OCI-LY7 (cell line): Measurements from ENCODE around the gene MRPL23. TPM values are rescaled to one million over a fixed set of nuclear protein-coding genes. Genes with fewer than 3 reads are reported as not detected.

Experiments
- BruUV-seq: library from RNA; stranded (reverse); fragments of 400-500 nt; replicated peaks from 2 replicates; lab custom pipeline; 2021; lab: Mats Ljungman, UMichigan
- CTCF ChIA-PET: fragments of 300-600 bp; sonication (Branson Sonifier 250); formaldehyde crosslinking; loops from one replicate; lab custom pipeline; 2022; ENCODE audit warnings: antibody characterized with exemption; ENCODE audit not compliant: unreplicated experiment; lab: Charles Lee
- POLR2A ChIA-PET: fragments of 300-600 bp; sonication (Branson Sonifier 250); formaldehyde crosslinking; loops from one replicate; lab custom pipeline; 2022; ENCODE audit warnings: antibody characterized with exemption; lab: Charles Lee
- DNase-seq: peaks from one replicate; pipeline ENCODE4 v3.0.0-alpha.2; 2015; ENCODE audit warnings: low spot score
- H2AFZ ChIP-seq: fragments of 200-600 bp; sonication (generic), shearing (Covaris generic); 2 replicates; pipeline ENCODE4 v1.6.1; 2014; ENCODE audit warnings: mild to moderate bottlenecking, antibody characterized with exemption, low read length, moderate library complexity
- H3K27ac ChIP-seq: fragments of 200-600 bp; sonication (generic); 2 replicates; pipeline ENCODE4 v1.5.1; 2014; ENCODE audit warnings: mixed run types, low read depth, mild to moderate bottlenecking, moderate library complexity, low read length, inconsistent platforms; ENCODE audit not compliant: poor library complexity, severe bottlenecking
- H3K36me3 ChIP-seq: fragments of 200-600 bp; sonication (generic); 2 replicates; pipeline ENCODE4 v1.6.1; 2014; ENCODE audit warnings: mild to moderate bottlenecking, antibody characterized with exemption, low read length, moderate library complexity, mixed read lengths; ENCODE audit not compliant: insufficient read depth
- H3K4me1 ChIP-seq: fragments of 200-600 bp; sonication (generic); 2 replicates; pipeline ENCODE4 v1.5.1; 2014; ENCODE audit warnings: mild to moderate bottlenecking, low read length; ENCODE audit not compliant: insufficient read depth, poor library complexity, severe bottlenecking
- H3K4me2 ChIP-seq: fragments of 200-600 bp; sonication (generic); 2 replicates; pipeline ENCODE4 v1.6.1; 2014; ENCODE audit warnings: mild to moderate bottlenecking, low read length
- H3K4me3 ChIP-seq: fragments of 200-600 bp; sonication (generic); 2 replicates; pipeline ENCODE4 v1.5.1; 2014; ENCODE audit warnings: mild to moderate bottlenecking, low read depth, low read length; ENCODE audit not compliant: poor library complexity, severe bottlenecking
- H3K79me2 ChIP-seq: fragments of 200-600 bp; sonication (generic); 2 replicates; pipeline ENCODE4 v1.6.1; 2016; ENCODE audit warnings: low read depth, mild to moderate bottlenecking, low read length, moderate library complexity, mixed read lengths; ENCODE audit not compliant: insufficient read depth
- H3K9me2 ChIP-seq: fragments of 200-600 bp; sonication (generic); 2 replicates; pipeline ENCODE4 v1.6.1; 2016; ENCODE audit warnings: mild to moderate bottlenecking, low read length, mixed read lengths; ENCODE audit not compliant: insufficient read depth
- H3K9me3 ChIP-seq: fragments of 200-600 bp; sonication (generic); 2 replicates; pipeline ENCODE4 v1.6.1; 2014; ENCODE audit warnings: mild to moderate bottlenecking, mixed run types, low read length, mixed read lengths
- H4K20me1 ChIP-seq: fragments of 200-600 bp; sonication (generic); 2 replicates; pipeline ENCODE4 v1.6.1; 2014; ENCODE audit warnings: mild to moderate bottlenecking, antibody characterized with exemption, low read length, moderate library complexity, mixed read lengths; ENCODE audit not compliant: insufficient read depth
- CTCF ChIP-seq: fragments of 200-600 bp; sonication (generic); conservative IDR thresholded peaks from 2 replicates; pipeline ENCODE4 v1.5.1; 2014; ENCODE audit warnings: mild to moderate bottlenecking, antibody characterized with exemption, low read length, moderate library complexity, mixed read lengths
- EZH2phosphoT487 ChIP-seq: fragments of 200-600 bp; sonication (generic); IDR thresholded peaks from 2 replicates; pipeline ENCODE4 v1.6.1; 2018; ENCODE audit warnings: low read depth, borderline replicate concordance, mild to moderate bottlenecking, mixed run types, antibody characterized with exemption, low read length, moderate library complexity, mixed read lengths
- intact Hi-C: fragments of 100-400 bp; cut with micrococcal nuclease; formaldehyde crosslinking; loops from one replicate; pipeline ENCODE4 v1.10.0; 2022; ENCODE audit not compliant: unreplicated experiment
- total RNA-seq, 2 experiments: library from RNA; depleted of rRNA in 1 of 2; stranded (reverse); fragments of >200 nt in 1 of 2; shearing (Covaris generic) in 1 of 2; gene quantifications; 2 replicates each; pipeline ENCODE4 v1.2.3, GENCODE V29; 2014 to 2022

MRPL23 gene
- total RNA-seq, 2 experiments from 2014 or later = 131 to 149 TPM

- Histone ChIP-seq H2AFZ (no peak overlapping the region), H3K79me2 (no peaks in the 10 kb centered on the region), H3K27ac (no peak overlapping the region), H3K4me1 (no peaks in the 10 kb centered on the region), H3K9me3 (no peaks in the 10 kb centered on the region), H4K20me1 (no peaks in the 10 kb centered on the region), H3K36me3 (no peaks in the 10 kb centered on the region), H3K4me2 (no peak overlapping the region), H3K4me3 (no peak overlapping the region), H3K9me2 (no peaks in the 10 kb centered on the region)
- DNase-seq = no peak
- no peak for TF ChIP-seq CTCF
- TF ChIP-seq EZH2phosphoT487 = no peak
- ChIA-PET POLR2A (interaction anchor here (0.5 kb wide), 1 partner anchor 196 kb away, joined by 4 read pairs; no protein-coding TSS in a partner anchor), CTCF (no interaction called here)
- BruUV-seq = no TSS peak
- intact Hi-C loops = no loop called here
These were observed 6.5 kb downstream of the MRPL23 start for GRCh38 chr11:1953489-1954266.

DNA sequence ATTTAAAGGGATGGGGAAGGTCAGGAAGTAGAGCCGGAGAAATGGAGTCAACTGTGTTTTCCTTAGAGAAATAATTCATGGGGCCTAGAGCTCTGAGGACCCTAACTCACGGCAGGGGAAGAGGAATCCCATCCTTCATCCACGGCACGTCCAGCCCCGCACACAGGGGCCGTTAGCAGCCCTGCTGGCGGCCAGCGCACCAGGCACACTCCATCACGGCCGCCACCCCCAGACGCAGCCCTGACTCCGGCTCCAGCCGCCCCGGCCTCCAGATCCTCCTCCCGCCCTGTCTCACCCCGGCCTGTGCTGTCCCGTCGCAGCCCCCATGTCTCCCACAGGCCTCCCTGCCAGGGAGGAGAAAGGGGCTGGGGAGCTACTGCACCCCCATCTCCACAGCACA, 11.2 kb downstream of the MRPL23 start:
- BruUV-seq = no TSS peak
- no peak overlapping the region for H3K4me2 ChIP-seq
- ChIA-PET CTCF (interaction anchor here (0.6 kb wide), 1 partner anchor 226 kb away, joined by 3 read pairs; no protein-coding TSS in a partner anchor), POLR2A (interaction anchor here (0.7 kb wide), 1 partner anchor 152 kb away, joined by 3 read pairs; no protein-coding TSS in a partner anchor)
- no peak for DNase-seq
- H3K4me3 ChIP-seq = no peak overlapping the region
- no peaks in the 10 kb centered on the region for H3K79me2 ChIP-seq
- no peaks in the 10 kb centered on the region for H3K36me3 ChIP-seq
- TF ChIP-seq CTCF (no peak), EZH2phosphoT487 (no peak)
- H3K4me1 ChIP-seq = no peaks in the 10 kb centered on the region
- intact Hi-C loops = no loop called here
- H3K9me3 ChIP-seq = no peaks in the 10 kb centered on the region
- no peaks in the 10 kb centered on the region for H3K9me2 ChIP-seq
- no peaks in the 10 kb centered on the region for H4K20me1 ChIP-seq
- no peak overlapping the region for H3K27ac ChIP-seq
- H2AFZ ChIP-seq = no peak overlapping the region

- no TSS peak for BruUV-seq
- Histone ChIP-seq H3K9me3 (no peaks in the 10 kb centered on the region), H2AFZ (no peak overlapping the region), H3K4me2 (no peak overlapping the region), H3K79me2 (no peaks in the 10 kb centered on the region), H3K4me3 (no peak overlapping the region), H3K9me2 (no peaks in the 10 kb centered on the region), H3K36me3 (no peaks in the 10 kb centered on the region), H4K20me1 (no peaks in the 10 kb centered on the region), H3K4me1 (no peaks in the 10 kb centered on the region), H3K27ac (no peak overlapping the region)
- ChIA-PET CTCF (no interaction called here), POLR2A (interaction anchor here (0.6 kb wide), 1 partner anchor 894 kb away, joined by 3 read pairs; no protein-coding TSS in a partner anchor)
- DNase-seq = no peak
- intact Hi-C loops = no loop called here
- no peak for TF ChIP-seq CTCF
- TF ChIP-seq EZH2phosphoT487 = no peak
These were observed 12.7 kb downstream of the MRPL23 start for GRCh38 chr11:1959786-1960185.
